Measurements from ENCODE around the gene WNK2. TPM values are rescaled to one million over a fixed set of nuclear protein-coding genes. Genes with fewer than 3 reads are reported as not detected.

WNK2 gene
- total and polyA plus RNA-seq, 5 donors, result 167 to 322 (median 246) TPM

DNA sequence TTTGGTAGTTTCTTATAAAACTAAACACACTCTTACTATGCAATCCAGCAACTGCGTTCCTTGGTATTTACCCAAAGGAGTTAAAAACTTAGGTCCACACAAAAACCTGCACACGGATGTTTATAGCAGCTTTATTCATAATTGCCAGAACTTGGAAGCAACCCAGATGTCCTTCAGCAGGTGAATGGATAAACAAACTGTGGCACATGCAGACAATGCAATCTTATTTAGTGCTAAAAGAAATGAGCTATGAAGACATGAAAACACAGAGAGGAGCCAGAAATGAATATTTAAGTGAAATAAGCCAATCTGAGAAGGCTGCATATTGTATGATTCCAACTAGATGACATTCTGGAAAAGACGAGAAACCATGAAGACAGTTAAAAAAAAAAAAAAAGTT lies 10.7 kb downstream of the WNK2 start:
- ATAC-seq (no peak), DNase-seq (no peak)
- no peaks in the 10 kb centered on the region for H3K9me3 ChIP-seq (ENCODE audit: control insufficient read depth, low read length)
- H3K4me1 ChIP-seq (ENCODE audit: control insufficient read depth, insufficient read depth, low read length), result peaks cover 5% of the 10 kb centered on the region
- H3K4me3 ChIP-seq (ENCODE audit: low read length), result no peak overlapping the region
- no peak overlapping the region for H3K27ac ChIP-seq (ENCODE audit: low read length)
- H3K27me3 ChIP-seq (ENCODE audit: control insufficient read depth, insufficient read depth), result no peaks in the 10 kb centered on the region
- intact Hi-C loops (cut with DNase I), result no loop called here
- 47% methylated on average over 3 of the region's 3 CpGs for WGBS

DNA sequence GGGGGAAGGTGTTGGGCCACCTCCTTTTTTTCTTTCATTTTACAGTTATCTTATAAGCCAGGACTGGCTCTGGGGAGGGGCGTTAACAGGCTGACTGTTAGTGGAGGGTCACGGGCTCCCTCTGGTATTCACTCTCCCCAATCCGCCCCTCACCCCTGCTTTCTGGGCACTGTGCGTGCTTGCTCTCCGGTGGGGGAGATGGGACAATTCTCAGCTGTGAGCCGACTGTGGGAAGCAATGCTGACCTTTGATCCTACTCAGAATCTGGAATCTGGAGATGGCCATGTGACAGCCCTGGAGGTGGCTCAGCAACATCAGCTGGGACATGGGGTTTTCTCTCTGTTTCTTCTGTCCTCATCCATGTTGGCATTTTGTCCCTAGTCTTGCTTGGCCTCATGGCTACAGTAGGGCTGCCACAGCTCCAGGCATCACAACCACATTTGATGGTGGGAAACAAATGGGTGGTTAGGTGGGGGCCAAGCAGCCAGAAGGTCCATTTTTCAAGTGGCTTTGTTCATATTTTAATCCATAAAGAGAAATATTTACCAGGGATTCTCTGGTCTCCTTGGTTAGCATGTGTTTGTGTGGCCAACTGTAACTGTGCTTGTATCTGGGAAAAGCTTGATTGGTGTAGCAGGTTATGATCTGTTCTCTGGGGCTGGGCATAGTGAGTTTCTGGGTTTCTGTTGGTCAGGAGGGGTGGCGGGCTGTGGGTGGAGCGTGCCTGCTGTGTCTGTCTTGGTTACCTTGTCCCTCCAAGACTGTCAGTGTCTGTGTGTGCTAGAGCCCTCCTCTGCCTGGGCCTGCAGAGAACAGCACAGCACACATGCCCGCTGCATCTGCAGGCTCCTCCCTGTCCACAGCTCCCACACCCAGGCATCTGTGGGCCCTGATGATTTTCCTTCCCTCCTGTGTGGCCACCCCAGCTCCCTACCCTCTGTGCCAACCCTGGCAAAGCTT lies 12.4 kb downstream of the WNK2 start:
- peak overlapping the region; percentile 28 for H3K27ac ChIP-seq (ENCODE audit: low read length)
- 73% methylated on average over 9 of the region's 9 CpGs for WGBS
- intact Hi-C loops (cut with DNase I), result no loop called here

DNA sequence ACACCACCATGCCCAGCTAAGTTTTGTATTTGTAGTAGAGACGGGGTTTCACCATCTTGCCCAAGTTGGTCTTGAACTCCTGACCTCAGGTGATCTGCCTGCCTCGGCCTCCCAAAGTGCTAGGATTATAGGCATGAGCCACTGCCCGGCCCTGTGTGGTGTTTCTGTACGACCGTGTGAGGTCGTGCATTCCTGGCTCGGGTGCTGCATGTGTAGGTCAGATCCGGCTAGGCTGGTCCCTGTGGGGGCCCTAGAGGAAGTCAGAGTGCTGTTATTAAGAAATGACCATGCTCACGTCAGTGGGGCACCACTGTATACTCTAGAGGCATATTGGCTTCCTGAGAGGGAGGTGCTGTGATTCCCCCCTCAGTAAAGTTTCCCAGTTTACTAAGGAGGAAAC lies 13.7 kb downstream of the WNK2 start:
- Histone ChIP-seq H3K4me1 (ENCODE audit: control insufficient read depth, insufficient read depth, low read length) (peaks cover 5% of the 10 kb centered on the region), H3K4me3 (ENCODE audit: low read length) (no peak overlapping the region), H3K27me3 (ENCODE audit: control insufficient read depth, insufficient read depth) (no peaks in the 10 kb centered on the region), H3K27ac (ENCODE audit: low read length) (peak overlapping the region; percentile 40), H3K9me3 (ENCODE audit: control insufficient read depth, low read length) (no peaks in the 10 kb centered on the region)
- WGBS, result 54% methylated on average over 9 of the region's 9 CpGs
- DNase-seq, result peak in 1 of 3 donors; percentile 51
- intact Hi-C loops (cut with DNase I), result no loop called here
- ATAC-seq, result no peak

More for the DNA sequence above, 12.4 kb downstream of the WNK2 start:
- Histone ChIP-seq H3K9me3 (ENCODE audit: control insufficient read depth, low read length) (no peaks in the 10 kb centered on the region), H3K4me1 (ENCODE audit: control insufficient read depth, insufficient read depth, low read length) (peaks cover 5% of the 10 kb centered on the region), H3K27me3 (ENCODE audit: control insufficient read depth, insufficient read depth) (no peaks in the 10 kb centered on the region), H3K4me3 (ENCODE audit: low read length) (no peak overlapping the region)
- ATAC-seq (no peak), DNase-seq (peak in 2 of 3 donors; percentile 23 to 36)

DNA sequence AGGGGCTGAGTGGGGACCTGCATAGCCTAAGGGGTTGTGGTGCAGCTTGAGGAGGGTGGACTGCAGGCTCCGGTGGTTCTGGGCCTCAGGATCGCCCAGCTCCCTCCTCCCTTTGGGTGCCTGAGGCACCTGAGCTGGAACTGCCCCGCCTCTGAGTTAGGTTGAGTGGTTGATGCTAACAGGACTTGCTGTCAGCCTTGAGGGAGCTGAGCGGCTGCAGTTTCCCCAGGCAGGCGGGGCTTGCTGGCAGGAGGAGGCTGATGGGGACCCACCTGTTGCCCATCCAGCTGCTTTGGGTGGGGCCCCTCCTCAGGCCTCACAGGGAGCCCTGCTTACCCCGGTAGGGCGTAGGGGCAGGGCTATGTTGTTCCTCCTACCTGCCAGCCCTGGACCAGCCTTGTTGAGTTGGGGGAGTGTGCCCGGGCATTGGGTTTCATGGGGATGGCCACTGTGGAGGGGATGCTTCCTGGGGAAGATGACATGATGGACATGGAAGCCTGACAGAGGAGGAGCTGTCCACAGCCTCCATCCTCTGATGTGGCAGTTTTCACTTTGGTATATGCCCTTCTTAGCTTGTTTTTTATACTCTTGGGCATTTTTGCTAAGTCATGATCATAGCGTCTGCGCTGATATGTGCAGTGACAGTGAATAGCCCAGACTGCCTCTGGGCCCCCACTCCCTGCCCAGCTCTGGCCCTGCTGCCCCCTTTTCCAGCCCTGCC lies 14.3 kb downstream of the WNK2 start:
- no peaks in the 10 kb centered on the region for H3K9me3 ChIP-seq (ENCODE audit: control insufficient read depth, low read length)
- H3K27me3 ChIP-seq (ENCODE audit: control insufficient read depth, insufficient read depth), result no peaks in the 10 kb centered on the region
- DNase-seq (peak in 1 of 3 donors; percentile 31), ATAC-seq (no peak)
- H3K27ac ChIP-seq (ENCODE audit: low read length), result peak overlapping the region; percentile 46
- WGBS, result 74% methylated on average over 10 of the region's 10 CpGs
- H3K4me3 ChIP-seq (ENCODE audit: low read length), result no peak overlapping the region
- H3K4me1 ChIP-seq (ENCODE audit: control insufficient read depth, insufficient read depth, low read length), result peaks cover 5% of the 10 kb centered on the region
- intact Hi-C loops (cut with DNase I), result no loop called here

DNA sequence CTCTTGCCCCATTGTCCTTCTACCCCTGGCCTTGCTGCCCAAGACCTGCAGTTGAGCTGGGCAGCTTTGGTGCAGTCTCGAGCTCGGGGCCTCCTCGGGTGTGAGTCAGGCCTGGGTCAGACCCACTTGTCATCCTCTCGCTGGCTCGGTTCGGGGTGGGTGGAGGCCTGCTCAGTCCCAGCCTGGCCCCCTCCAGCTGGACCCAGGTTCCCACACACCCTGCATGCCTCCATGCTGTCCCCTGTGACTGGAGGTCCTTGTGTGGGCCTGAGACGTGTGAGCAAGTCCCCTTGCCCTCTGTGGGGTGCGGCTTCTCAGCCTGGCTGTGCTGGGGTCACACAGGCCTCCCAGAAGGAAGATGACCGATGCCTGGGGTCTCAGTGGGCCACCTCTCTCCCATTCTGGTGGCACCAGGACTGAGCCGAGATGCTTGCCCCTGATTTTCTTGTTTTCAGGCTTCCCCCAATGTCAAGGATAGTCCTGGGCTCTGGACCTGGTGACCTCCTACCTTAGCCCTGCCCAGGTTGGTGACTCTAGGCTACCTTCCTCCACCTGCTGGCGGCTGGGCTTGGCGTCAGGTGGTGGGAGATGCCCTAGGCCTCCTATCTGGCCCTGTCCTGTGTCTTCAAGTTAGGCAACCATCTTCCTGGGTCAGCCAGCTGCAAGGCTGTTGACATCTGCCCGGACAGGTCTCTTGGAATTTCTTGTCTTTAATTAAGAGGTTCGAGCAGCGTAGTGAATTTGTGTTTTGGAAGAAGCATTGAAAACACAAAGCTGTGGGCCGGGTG lies 15.1 kb downstream of the WNK2 start:
- Histone ChIP-seq H3K4me1 (ENCODE audit: control insufficient read depth, insufficient read depth, low read length) (peaks cover 8% of the 10 kb centered on the region), H3K27me3 (ENCODE audit: control insufficient read depth, insufficient read depth) (no peaks in the 10 kb centered on the region), H3K4me3 (ENCODE audit: low read length) (no peak overlapping the region), H3K9me3 (ENCODE audit: control insufficient read depth, low read length) (no peaks in the 10 kb centered on the region), H3K27ac (ENCODE audit: low read length) (peak overlapping the region; percentile 46)
- 79% methylated on average over 16 of the region's 16 CpGs for WGBS
- ATAC-seq (no peak), DNase-seq (peak in 1 of 3 donors; percentile 36)
- intact Hi-C loops (cut with DNase I), result no loop called here

DNA sequence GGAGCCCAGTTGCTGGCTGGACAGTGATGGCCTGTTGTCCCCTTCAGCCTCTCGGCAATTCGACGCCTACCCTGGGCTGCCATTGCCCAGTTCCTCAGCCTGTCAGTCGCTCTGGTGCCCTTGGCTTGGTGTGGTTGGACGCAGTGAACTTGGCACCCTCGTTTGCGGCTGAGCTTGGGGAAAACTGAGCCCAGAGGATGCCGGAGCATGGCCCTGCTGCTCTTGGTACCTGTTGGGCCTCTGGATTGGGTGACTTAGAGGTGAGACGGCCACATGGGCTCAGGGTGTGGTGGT lies 16.5 kb downstream of the WNK2 start:
- DNase-seq (peak in 2 of 3 donors; percentile 46 to 49), ATAC-seq (no peak)
- peak overlapping the region; percentile 5 for H3K27ac ChIP-seq (ENCODE audit: low read length)
- intact Hi-C loops (cut with DNase I), result no loop called here
- no peaks in the 10 kb centered on the region for H3K27me3 ChIP-seq (ENCODE audit: control insufficient read depth, insufficient read depth)
- WGBS, result 72% methylated on average over 9 of the region's 9 CpGs
- no peaks in the 10 kb centered on the region for H3K9me3 ChIP-seq (ENCODE audit: control insufficient read depth, low read length)
- H3K4me1 ChIP-seq (ENCODE audit: control insufficient read depth, insufficient read depth, low read length), result peaks cover 10% of the 10 kb centered on the region
- H3K4me3 ChIP-seq (ENCODE audit: low read length), result no peak overlapping the region

DNA sequence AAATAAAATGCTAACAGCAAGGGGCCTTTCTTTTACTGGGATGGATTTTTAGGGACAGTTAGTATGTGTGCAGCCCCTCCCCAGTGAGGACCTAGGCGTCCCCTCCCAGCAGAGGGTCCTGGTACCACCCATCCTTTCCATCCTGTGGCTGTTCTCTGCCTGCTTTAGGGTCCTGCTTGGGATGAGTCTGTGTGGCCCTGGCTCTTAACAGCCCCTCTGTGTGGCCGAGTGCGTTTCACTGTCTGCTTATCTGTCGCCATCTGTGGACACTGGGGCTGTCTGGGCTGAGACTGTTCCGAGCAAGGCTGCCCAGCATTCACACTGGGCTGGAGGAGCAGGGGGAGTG lies 17.0 kb downstream of the WNK2 start:
- Histone ChIP-seq H3K9me3 (ENCODE audit: control insufficient read depth, low read length) (no peaks in the 10 kb centered on the region), H3K4me1 (ENCODE audit: control insufficient read depth, insufficient read depth, low read length) (peaks cover 12% of the 10 kb centered on the region), H3K4me3 (ENCODE audit: low read length) (no peak overlapping the region), H3K27me3 (ENCODE audit: control insufficient read depth, insufficient read depth) (no peaks in the 10 kb centered on the region), H3K27ac (ENCODE audit: low read length) (peak overlapping the region; percentile 43)
- ATAC-seq, result no peak
- peak in 1 of 3 donors; percentile 36 for DNase-seq
- WGBS, result 64% methylated on average over 5 of the region's 5 CpGs
- intact Hi-C loops (cut with DNase I), result no loop called here

DNA sequence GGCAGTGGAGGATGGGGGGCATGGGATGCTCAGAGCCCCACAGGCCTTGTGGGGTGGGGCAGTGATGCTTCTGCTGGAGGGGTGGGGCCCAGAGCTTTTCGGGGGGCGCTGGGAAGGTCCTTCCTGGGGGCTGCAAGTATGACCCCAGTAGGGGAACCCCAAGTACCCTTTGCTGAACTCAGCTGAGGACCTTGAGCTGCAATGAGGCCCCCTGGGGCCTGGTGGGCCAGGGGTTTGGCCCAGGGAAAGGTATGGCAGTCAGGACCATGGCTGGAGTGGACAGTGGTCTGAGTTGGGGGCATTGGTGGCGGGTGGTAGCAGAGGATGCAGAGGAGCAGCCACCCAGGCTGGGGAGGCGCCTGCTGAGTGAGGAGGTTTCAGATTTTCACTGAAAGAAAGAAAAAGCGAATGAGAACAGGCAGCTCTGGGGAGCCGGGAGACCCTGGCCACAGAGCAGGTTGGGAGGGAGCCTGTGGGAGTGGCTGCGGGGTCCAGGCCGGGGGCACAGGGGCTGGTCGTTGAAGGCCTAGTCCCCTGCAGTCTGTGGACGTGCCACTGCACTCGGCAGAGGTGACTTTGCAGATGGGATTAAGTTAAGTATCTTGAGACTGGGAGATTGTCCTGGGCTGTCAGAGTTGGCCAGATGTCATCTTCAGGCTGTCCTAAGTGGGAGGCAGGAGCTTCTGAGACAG lies 19.2 kb downstream of the WNK2 start:
- 73% methylated on average over 11 of the region's 11 CpGs for WGBS
- Histone ChIP-seq H3K27me3 (ENCODE audit: control insufficient read depth, insufficient read depth) (no peaks in the 10 kb centered on the region), H3K4me1 (ENCODE audit: control insufficient read depth, insufficient read depth, low read length) (peaks cover 15% of the 10 kb centered on the region), H3K27ac (ENCODE audit: low read length) (peak overlapping the region; percentile 93), H3K4me3 (ENCODE audit: low read length) (no peak overlapping the region), H3K9me3 (ENCODE audit: control insufficient read depth, low read length) (no peaks in the 10 kb centered on the region)
- intact Hi-C loops (cut with DNase I), result no loop called here
- DNase-seq (peak in 2 of 3 donors; percentile 34 to 53), ATAC-seq (no peak)

DNA sequence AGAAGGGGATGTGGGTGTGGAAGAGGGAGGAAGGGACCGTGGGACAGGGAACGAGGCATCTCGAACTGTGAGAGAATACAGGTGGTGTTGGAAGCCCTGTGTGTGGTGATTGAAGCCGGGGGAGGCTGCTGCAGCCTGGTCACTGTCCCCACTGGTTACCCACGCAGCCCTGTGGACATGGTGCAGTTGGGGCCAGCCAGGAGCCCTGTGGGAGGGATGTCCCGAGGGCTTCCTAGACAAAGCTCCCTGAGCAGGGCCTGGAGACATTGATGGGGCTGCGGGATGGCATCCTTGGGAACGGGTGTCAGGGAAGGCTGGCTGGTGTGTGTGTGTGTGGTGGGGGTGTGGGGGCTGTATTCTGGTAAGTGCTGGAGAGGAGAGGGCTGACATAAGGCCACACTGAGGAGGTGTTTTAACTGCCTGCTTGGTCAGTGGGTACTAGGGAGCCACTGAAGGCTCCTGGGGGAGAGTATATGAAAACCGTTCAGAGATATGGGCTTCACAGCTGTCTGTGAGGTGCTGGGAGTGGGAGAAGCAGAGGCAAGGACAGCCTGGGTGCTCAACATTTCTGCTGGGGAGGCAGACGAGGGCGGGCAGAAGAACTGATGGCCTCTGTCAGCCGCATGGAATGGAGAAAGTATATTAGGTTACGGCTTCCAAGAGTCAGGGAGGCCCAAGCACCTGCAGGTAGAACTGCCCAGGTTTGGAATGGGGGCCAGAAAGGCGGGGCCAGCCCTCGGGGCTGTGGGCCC lies 20.0 kb downstream of the WNK2 start:
- WGBS, result 65% methylated on average over 15 of the region's 15 CpGs
- ATAC-seq, result no peak
- Histone ChIP-seq H3K27ac (ENCODE audit: low read length) (peak overlapping the region; percentile 93), H3K27me3 (ENCODE audit: control insufficient read depth, insufficient read depth) (no peaks in the 10 kb centered on the region), H3K4me3 (ENCODE audit: low read length) (no peak overlapping the region), H3K4me1 (ENCODE audit: control insufficient read depth, insufficient read depth, low read length) (peaks cover 18% of the 10 kb centered on the region), H3K9me3 (ENCODE audit: control insufficient read depth, low read length) (no peaks in the 10 kb centered on the region)
- peak in 2 of 3 donors; percentile 32 to 48 for DNase-seq
- intact Hi-C loops (cut with DNase I), result no loop called here

DNA sequence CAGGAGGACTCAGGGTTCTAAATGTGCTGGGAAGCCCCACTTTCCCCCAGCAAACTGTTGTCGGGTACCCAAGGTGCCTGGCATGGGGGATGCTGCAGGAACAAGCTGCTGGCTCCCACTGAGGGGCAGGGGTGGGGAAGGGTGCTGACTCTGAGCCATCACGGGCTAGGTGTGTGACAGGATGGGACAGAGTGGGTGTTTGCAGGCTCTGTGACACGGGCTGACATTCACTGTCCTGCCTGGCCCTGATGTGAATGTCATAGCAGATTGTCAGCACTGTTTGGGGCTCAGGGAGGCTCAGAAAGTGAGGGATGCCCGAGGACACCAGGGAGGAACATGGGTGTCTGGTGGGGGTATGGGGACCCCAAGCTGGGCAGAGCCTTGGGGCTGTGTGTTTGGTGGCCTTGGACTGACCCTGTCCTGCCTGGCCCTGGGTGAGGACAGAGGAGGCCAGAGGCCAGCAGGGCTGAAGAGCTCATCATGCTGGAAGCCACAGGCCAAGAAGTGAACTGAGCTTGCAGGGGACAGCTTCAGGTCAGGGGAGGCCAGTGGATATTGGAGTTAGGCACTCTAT lies 20.6 kb downstream of the WNK2 start:
- peaks cover 16% of the 10 kb centered on the region for H3K4me1 ChIP-seq (ENCODE audit: control insufficient read depth, insufficient read depth, low read length)

More for the DNA sequence above, 20.6 kb downstream of the WNK2 start:
- ATAC-seq, result peak; percentile 26 to 32
- Histone ChIP-seq H3K27ac (ENCODE audit: low read length) (peak overlapping the region; percentile 93), H3K27me3 (ENCODE audit: control insufficient read depth, insufficient read depth) (no peaks in the 10 kb centered on the region), H3K4me3 (ENCODE audit: low read length) (no peak overlapping the region), H3K9me3 (ENCODE audit: control insufficient read depth, low read length) (no peaks in the 10 kb centered on the region)
- DNase-seq, result peak in 2 of 3 donors; percentile 72 to 74
- intact Hi-C loops (cut with DNase I), result no loop called here
- 57% methylated on average over 4 of the region's 4 CpGs for WGBS
